Measurements from ENCODE around the gene ERRFI1.

- TF ChIP-seq CBFB (CRISPR knock-in tag; IDR thresholded peaks at IDR 0.05; ENCODE audit: low read depth), result no peak
- TF ChIP-seq FOXJ3 (CRISPR knock-in tag; IDR thresholded peaks at IDR 0.05; ENCODE audit: borderline replicate concordance), result no peak
- TF ChIP-seq STAT6 (CRISPR knock-in tag; conservative IDR thresholded peaks at IDR 0.05; ENCODE audit: low read depth), result no peak
- no peak for TF ChIP-seq CTCF (IDR thresholded peaks at IDR 0.05)
- TF ChIP-seq ZNF532 (CRISPR knock-in tag; IDR thresholded peaks at IDR 0.05; ENCODE audit: borderline replicate concordance), result no peak
- TF ChIP-seq, protein P1, sequence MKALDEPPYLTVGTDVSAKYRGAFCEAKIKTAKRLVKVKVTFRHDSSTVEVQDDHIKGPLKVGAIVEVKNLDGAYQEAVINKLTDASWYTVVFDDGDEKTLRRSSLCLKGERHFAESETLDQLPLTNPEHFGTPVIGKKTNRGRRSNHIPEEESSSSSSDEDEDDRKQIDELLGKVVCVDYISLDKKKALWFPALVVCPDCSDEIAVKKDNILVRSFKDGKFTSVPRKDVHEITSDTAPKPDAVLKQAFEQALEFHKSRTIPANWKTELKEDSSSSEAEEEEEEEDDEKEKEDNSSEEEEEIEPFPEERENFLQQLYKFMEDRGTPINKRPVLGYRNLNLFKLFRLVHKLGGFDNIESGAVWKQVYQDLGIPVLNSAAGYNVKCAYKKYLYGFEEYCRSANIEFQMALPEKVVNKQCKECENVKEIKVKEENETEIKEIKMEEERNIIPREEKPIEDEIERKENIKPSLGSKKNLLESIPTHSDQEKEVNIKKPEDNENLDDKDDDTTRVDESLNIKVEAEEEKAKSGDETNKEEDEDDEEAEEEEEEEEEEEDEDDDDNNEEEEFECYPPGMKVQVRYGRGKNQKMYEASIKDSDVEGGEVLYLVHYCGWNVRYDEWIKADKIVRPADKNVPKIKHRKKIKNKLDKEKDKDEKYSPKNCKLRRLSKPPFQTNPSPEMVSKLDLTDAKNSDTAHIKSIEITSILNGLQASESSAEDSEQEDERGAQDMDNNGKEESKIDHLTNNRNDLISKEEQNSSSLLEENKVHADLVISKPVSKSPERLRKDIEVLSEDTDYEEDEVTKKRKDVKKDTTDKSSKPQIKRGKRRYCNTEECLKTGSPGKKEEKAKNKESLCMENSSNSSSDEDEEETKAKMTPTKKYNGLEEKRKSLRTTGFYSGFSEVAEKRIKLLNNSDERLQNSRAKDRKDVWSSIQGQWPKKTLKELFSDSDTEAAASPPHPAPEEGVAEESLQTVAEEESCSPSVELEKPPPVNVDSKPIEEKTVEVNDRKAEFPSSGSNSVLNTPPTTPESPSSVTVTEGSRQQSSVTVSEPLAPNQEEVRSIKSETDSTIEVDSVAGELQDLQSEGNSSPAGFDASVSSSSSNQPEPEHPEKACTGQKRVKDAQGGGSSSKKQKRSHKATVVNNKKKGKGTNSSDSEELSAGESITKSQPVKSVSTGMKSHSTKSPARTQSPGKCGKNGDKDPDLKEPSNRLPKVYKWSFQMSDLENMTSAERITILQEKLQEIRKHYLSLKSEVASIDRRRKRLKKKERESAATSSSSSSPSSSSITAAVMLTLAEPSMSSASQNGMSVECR (CRISPR knock-in tag; IDR thresholded peaks at IDR 0.05; ENCODE audit: borderline replicate concordance), result no peak
- TF ChIP-seq E2F1 (CRISPR knock-in tag; IDR thresholded peaks at IDR 0.05), result no peak
- TF ChIP-seq AFF4 (CRISPR knock-in tag; IDR thresholded peaks at IDR 0.05; ENCODE audit: borderline replicate concordance), result no peak
- TF ChIP-seq JUN (CRISPR knock-in tag; IDR thresholded peaks at IDR 0.05), result no peak
- no peak for TF ChIP-seq SMAD4 (CRISPR knock-in tag; IDR thresholded peaks at IDR 0.05)
- TF ChIP-seq ZNF232 (CRISPR knock-in tag; IDR thresholded peaks at IDR 0.05), result no peak
- TF ChIP-seq, protein P2, sequence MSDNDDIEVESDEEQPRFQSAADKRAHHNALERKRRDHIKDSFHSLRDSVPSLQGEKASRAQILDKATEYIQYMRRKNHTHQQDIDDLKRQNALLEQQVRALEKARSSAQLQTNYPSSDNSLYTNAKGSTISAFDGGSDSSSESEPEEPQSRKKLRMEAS (CRISPR knock-in tag; IDR thresholded peaks at IDR 0.05), result no peak
- no peak for TF ChIP-seq TP53 (CRISPR knock-in tag; IDR thresholded peaks at IDR 0.05)
Observed at GRCh38 chr1:8061210-8061609, 35.1 kb upstream of the ERRFI1 start.

Data from WTC11 (cell line).